CD4-positive, alpha-beta T cell treated with Interleukin-2 at 100 ng/mL for 4 hours (primary cell): ENCODE data around the gene PIK3CD.
"Not testable (repeated sequence)": the region's sequence is repeated elsewhere in the genome, so short reads cannot be mapped to it uniquely, and the experiment has no call there.

Experiments
- DNase-seq: peaks from one replicate; pipeline ENCODE4 v3.0.0-alpha.2; 2020; ENCODE audit warnings: low spot score

Gene PIK3CD

GRCh38 chr1:9654834-9655723 lies 3.5 kb downstream of the PIK3CD start:
- peak; percentile 68 for DNase-seq

- DNase-seq = no peak
Measured at GRCh38 chr1:9655836-9656235, 4.3 kb downstream of the PIK3CD start.

GRCh38 chr1:9657521-9658032 lies 6.0 kb downstream of the PIK3CD start:
- no peak for DNase-seq

GRCh38 chr1:9658199-9658598 lies 6.7 kb downstream of the PIK3CD start:
- peak; percentile 21 for DNase-seq

GRCh38 chr1:9659328-9659727 lies 7.8 kb downstream of the PIK3CD start:
- no peak for DNase-seq

- no peak for DNase-seq
Measured at GRCh38 chr1:9663257-9663656, 11.7 kb downstream of the PIK3CD start.

- no peak for DNase-seq
Measured at GRCh38 chr1:9665193-9665592, 13.7 kb downstream of the PIK3CD start.

GRCh38 chr1:9668080-9668479 lies 16.5 kb downstream of the PIK3CD start:
- no peak for DNase-seq

GRCh38 chr1:9670085-9670484 lies 18.6 kb downstream of the PIK3CD start:
- DNase-seq = no peak

GRCh38 chr1:9671377-9672140 lies 20.0 kb downstream of the PIK3CD start:
- DNase-seq = peak; percentile 44

- DNase-seq = no peak
Measured at GRCh38 chr1:9672444-9672843, 20.9 kb downstream of the PIK3CD start.

GRCh38 chr1:9675393-9675792 lies 23.9 kb downstream of the PIK3CD start:
- DNase-seq = no peak

- DNase-seq = not testable (repeated sequence)
Measured at GRCh38 chr1:9676128-9676527, 24.6 kb downstream of the PIK3CD start.

- DNase-seq = no peak
Measured at GRCh38 chr1:9676815-9677393, 25.4 kb downstream of the PIK3CD start.

GRCh38 chr1:9680091-9680490 lies 28.6 kb downstream of the PIK3CD start:
- DNase-seq = no peak

- DNase-seq = no peak
Measured at GRCh38 chr1:9680828-9681227, 29.3 kb downstream of the PIK3CD start.

- DNase-seq = no peak
Measured at GRCh38 chr1:9684801-9685200, 33.3 kb downstream of the PIK3CD start.

- peak; percentile 83 for DNase-seq
Measured at GRCh38 chr1:9687120-9687873, 35.8 kb downstream of the PIK3CD start.

GRCh38 chr1:9687874-9688582 lies 36.5 kb downstream of the PIK3CD start:
- DNase-seq = no peak

GRCh38 chr1:9688599-9688998 lies 37.1 kb downstream of the PIK3CD start:
- DNase-seq = no peak

GRCh38 chr1:9689011-9689706 lies 37.6 kb downstream of the PIK3CD start:
- DNase-seq = peak; percentile 78
